ENCODE measurements around the gene CMIP. TPM values are rescaled to one million over a fixed set of nuclear protein-coding genes. Genes with fewer than 3 reads are reported as not detected.
"Not testable (repeated sequence)": the region's sequence is repeated elsewhere in the genome, so short reads cannot be mapped to it uniquely, and the experiment has no call there.

CMIP gene
- total RNA-seq, 4 donors from 2014 or later, result 44.6 to 152 (median 76.5) TPM

GRCh38 chr16:81520151-81520470 is 75.5 kb downstream of the CMIP start:
- Histone ChIP-seq H3K9me3 (no peaks in the 10 kb centered on the region), H3K36me3 (no peaks in the 10 kb centered on the region), H3K4me1 (peaks cover 0 to 22% (median 0%) of the 10 kb centered on the region in 4 donors), H3K4me3 (no peak overlapping the region), H3K27me3 (no peaks in the 10 kb centered on the region), H3K27ac (peak overlapping the region in 2 of 4 donors; percentile 20 to 36)
- TF ChIP-seq CTCF (IDR thresholded peaks at IDR 0.05) (no peak), POLR2A (IDR thresholded peaks at IDR 0.05) (no peak)
- no peak for DNase-seq

- peak overlapping the region in 1 of 4 donors; percentile 73 for H3K27ac ChIP-seq
- no peak overlapping the region for H3K4me3 ChIP-seq
- DNase-seq, result no peak
- no peaks in the 10 kb centered on the region for H3K36me3 ChIP-seq
- no peaks in the 10 kb centered on the region for H3K9me3 ChIP-seq
- H3K27me3 ChIP-seq, result no peaks in the 10 kb centered on the region
- H3K4me1 ChIP-seq, result peaks cover 0 to 22% (median 0%) of the 10 kb centered on the region in 4 donors
- TF ChIP-seq CTCF (IDR thresholded peaks at IDR 0.05), result no peak
- no peak for TF ChIP-seq POLR2A (IDR thresholded peaks at IDR 0.05)
Observed at GRCh38 chr16:81520560-81521135, 76.0 kb downstream of the CMIP start.

DNA sequence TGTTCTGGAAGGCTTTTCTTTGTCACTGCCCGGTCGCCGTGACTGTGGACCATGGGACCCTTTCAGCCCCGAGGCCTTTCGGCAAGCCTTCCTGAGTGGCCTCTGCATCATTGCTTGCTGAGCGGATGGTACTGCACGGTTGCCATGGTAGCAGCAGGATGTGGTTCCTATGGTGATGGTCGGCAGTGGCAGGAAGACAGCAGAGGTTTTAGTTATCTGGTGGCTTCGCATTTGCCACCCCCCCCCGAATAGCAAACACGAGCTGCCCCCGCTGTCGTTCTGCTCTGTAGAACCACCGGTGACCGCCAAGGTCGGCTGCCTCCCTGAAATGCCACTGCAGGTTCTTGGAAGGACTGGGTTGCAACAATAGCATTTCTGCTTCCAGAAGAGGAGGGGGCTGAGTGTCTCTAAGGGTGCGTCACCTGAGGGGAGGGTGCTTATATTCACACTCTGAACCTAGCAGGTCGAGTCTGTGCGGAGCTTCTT is 76.6 kb downstream of the CMIP start:
- Histone ChIP-seq H3K4me3 (no peak overlapping the region), H3K9me3 (no peaks in the 10 kb centered on the region), H3K27me3 (no peaks in the 10 kb centered on the region), H3K36me3 (no peaks in the 10 kb centered on the region), H3K27ac (peak overlapping the region in 2 of 4 donors; percentile 41 to 73), H3K4me1 (peaks cover 0 to 24% (median 0%) of the 10 kb centered on the region in 4 donors)
- DNase-seq, result peak in 2 of 3 donors; percentile 80 to 92
- TF ChIP-seq POLR2A (IDR thresholded peaks at IDR 0.05) (no peak), CTCF (IDR thresholded peaks at IDR 0.05) (no peak)

- DNase-seq, result no peak
- TF ChIP-seq CTCF (IDR thresholded peaks at IDR 0.05) (no peak), POLR2A (IDR thresholded peaks at IDR 0.05) (no peak)
- Histone ChIP-seq H3K27ac (peak overlapping the region; percentile 21 to 73 (median 40)), H3K27me3 (no peaks in the 10 kb centered on the region), H3K4me3 (no peak overlapping the region), H3K9me3 (no peaks in the 10 kb centered on the region), H3K4me1 (peaks cover 0 to 34% (median 0%) of the 10 kb centered on the region in 4 donors), H3K36me3 (no peaks in the 10 kb centered on the region)
Observed at GRCh38 chr16:81522108-81522701, 77.6 kb downstream of the CMIP start.

DNA sequence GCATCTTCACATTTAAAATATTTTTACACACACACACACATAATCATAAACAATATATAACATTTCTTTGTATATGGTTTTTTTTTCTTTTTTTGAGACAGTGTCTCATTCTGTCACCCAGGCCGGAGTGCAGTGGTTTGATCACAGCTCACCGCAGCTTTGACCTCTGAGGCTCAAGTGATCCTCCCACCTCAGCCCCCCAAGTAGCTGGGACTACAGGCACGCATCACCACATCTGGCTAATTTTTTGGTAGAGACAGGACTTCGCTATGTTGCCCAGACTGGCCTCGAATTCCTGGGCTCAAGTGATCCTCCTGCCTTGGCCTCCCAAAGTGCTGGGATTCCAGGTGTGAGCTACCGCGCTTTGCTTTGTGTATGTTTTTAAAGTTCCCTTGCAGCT is 78.2 kb downstream of the CMIP start:
- not testable (repeated sequence) for H3K4me3 ChIP-seq, H3K27me3 ChIP-seq, DNase-seq, H3K9me3 ChIP-seq, H3K36me3 ChIP-seq
- Histone ChIP-seq H3K27ac (peak overlapping the region in 2 of 4 donors; percentile 15 to 73), H3K4me1 (peaks cover 0 to 39% (median 0%) of the 10 kb centered on the region in 4 donors)

DNA sequence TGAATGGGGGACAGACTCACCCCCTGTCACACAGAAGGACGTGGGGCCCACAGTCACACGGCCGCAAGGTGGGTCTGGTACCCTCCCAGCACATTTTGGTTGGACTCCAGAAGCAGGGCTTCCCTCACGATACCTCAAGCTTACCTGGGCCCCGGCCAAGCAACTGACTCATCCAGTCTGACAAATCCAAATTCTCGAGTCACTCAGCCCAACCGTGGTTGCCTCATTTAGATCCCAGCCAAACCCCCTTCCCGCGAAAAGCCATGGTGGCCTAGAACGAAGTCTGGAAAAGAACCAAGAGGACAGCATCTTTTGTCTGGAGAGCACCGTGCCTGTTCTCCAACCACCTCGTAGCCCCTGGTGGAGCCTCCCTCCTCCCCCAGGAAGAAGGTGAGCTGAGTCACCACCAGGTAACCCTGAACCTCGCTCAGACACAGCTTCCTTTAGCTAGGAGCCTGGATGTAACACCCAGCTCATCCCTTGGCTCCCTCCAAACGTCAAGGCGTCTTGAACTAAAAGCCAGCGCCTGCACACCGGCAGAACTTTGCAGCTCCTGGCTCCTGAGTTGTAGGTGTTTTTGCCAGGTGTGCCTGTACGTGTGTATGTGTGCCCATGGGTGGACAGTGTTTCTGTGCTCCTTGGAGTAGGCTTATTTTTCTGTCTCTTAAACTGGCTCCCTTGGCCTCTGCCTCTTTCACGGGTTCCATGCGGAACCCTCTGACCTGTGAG is 78.9 kb downstream of the CMIP start:
- peaks cover 0 to 34% (median 0%) of the 10 kb centered on the region in 4 donors for H3K4me1 ChIP-seq
- H3K9me3 ChIP-seq, result no peaks in the 10 kb centered on the region
- TF ChIP-seq CTCF (IDR thresholded peaks at IDR 0.05) (no peak), POLR2A (IDR thresholded peaks at IDR 0.05) (no peak)
- no peaks in the 10 kb centered on the region for H3K27me3 ChIP-seq
- no peak for DNase-seq
- H3K36me3 ChIP-seq, result no peaks in the 10 kb centered on the region
- peak overlapping the region in 2 of 4 donors; percentile 10 to 73 for H3K27ac ChIP-seq
- no peak overlapping the region for H3K4me3 ChIP-seq

Data from Peyer's patch (tissue), 4 donors.